ENCODE data around the gene MNT.

The MNT gene

GRCh38 chr17:2380226-2380922, 20.5 kb downstream of the MNT start:
- no peak for DNase-seq (ENCODE audit: low read depth in 2 of 2)

- no peak for DNase-seq (ENCODE audit: low read depth in 2 of 2)
Observed at GRCh38 chr17:2379489-2380225, 21.2 kb downstream of the MNT start.

- no peak for DNase-seq (ENCODE audit: low read depth in 2 of 2)
Observed at GRCh38 chr17:2378905-2379304, 22.0 kb downstream of the MNT start.

GRCh38 chr17:2377659-2378058, 23.2 kb downstream of the MNT start:
- DNase-seq (ENCODE audit: low read depth in 2 of 2): no peak

GRCh38 chr17:2376107-2376506, 24.8 kb downstream of the MNT start:
- no peak for DNase-seq (ENCODE audit: low read depth in 2 of 2)

GRCh38 chr17:2375406-2375805, 25.5 kb downstream of the MNT start:
- no peak for DNase-seq (ENCODE audit: low read depth in 2 of 2)

GRCh38 chr17:2374549-2375285, 26.1 kb downstream of the MNT start:
- DNase-seq (ENCODE audit: low read depth in 2 of 2): no peak

- DNase-seq (ENCODE audit: low read depth in 2 of 2): no peak
Observed at GRCh38 chr17:2373179-2373578, 27.7 kb downstream of the MNT start.

- no peak for DNase-seq (ENCODE audit: low read depth in 2 of 2)
Observed at GRCh38 chr17:2372681-2373080, 28.2 kb downstream of the MNT start.

GRCh38 chr17:2372180-2372579, 28.7 kb downstream of the MNT start:
- no peak for DNase-seq (ENCODE audit: low read depth in 2 of 2)

GRCh38 chr17:2371183-2372130, 29.4 kb downstream of the MNT start:
- no peak for DNase-seq (ENCODE audit: low read depth in 2 of 2)

GRCh38 chr17:2370211-2370589, 30.7 kb downstream of the MNT start:
- no peak for DNase-seq (ENCODE audit: low read depth in 2 of 2)

GRCh38 chr17:2369551-2370210, 31.2 kb downstream of the MNT start:
- no peak for DNase-seq (ENCODE audit: low read depth in 2 of 2)

GRCh38 chr17:2369039-2369438, 31.8 kb downstream of the MNT start:
- DNase-seq (ENCODE audit: low read depth in 2 of 2): no peak

GRCh38 chr17:2368359-2368758, 32.5 kb downstream of the MNT start:
- no peak for DNase-seq (ENCODE audit: low read depth in 2 of 2)

GRCh38 chr17:2366747-2367494, 33.9 kb downstream of the MNT start:
- DNase-seq (ENCODE audit: low read depth in 2 of 2): no peak

GRCh38 chr17:2365132-2365531, 35.7 kb downstream of the MNT start:
- no peak for DNase-seq (ENCODE audit: low read depth in 2 of 2)

- no peak for DNase-seq (ENCODE audit: low read depth in 2 of 2)
Observed at GRCh38 chr17:2364763-2365116, 36.1 kb downstream of the MNT start.

- DNase-seq (ENCODE audit: low read depth in 2 of 2): no peak
Observed at GRCh38 chr17:2363851-2364762, 36.8 kb downstream of the MNT start.
